ENCODE measurements around the gene HINFP.

DNA sequence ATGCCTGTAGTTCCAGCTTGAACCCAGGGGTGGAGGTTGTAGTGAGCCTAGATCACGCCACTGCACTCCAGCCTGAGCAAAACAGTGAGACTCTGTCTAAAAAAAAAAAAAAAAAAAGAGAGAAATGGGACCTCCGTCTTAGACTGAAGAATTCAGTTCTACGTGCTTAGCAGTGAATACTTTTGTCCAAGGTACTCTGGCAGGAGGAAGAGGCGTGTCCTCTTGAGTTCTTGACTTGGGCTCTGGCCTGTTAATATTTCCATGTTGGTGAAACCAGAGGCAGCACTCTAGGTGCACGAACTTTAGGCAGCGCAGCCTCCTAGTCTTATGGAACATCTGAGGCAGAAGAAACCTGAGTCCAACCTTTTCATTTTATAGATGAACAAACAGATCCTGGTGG, 34.3 kb upstream of the HINFP start:
- TF ChIP-seq POLR2A (IDR thresholded peaks at IDR 0.05) (no peak), POLR2AphosphoS5 (IDR thresholded peaks at IDR 0.05) (no peak)
- TF ChIP-seq, protein P1, sequence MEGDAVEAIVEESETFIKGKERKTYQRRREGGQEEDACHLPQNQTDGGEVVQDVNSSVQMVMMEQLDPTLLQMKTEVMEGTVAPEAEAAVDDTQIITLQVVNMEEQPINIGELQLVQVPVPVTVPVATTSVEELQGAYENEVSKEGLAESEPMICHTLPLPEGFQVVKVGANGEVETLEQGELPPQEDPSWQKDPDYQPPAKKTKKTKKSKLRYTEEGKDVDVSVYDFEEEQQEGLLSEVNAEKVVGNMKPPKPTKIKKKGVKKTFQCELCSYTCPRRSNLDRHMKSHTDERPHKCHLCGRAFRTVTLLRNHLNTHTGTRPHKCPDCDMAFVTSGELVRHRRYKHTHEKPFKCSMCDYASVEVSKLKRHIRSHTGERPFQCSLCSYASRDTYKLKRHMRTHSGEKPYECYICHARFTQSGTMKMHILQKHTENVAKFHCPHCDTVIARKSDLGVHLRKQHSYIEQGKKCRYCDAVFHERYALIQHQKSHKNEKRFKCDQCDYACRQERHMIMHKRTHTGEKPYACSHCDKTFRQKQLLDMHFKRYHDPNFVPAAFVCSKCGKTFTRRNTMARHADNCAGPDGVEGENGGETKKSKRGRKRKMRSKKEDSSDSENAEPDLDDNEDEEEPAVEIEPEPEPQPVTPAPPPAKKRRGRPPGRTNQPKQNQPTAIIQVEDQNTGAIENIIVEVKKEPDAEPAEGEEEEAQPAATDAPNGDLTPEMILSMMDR (IDR thresholded peaks at IDR 0.05): no peak

Measured in prostate gland (tissue), 2 donors.